GM19395 (cell line): Measurements from ENCODE around the gene GPR6.

Experiments
- ATAC-seq: cut with Tn5 transposase; IDR thresholded peaks from one replicate; pipeline ENCODE4 v1.9.1; 2021; ENCODE audit warnings: mild to moderate bottlenecking, moderate library complexity; ENCODE audit not compliant: unreplicated experiment

Gene GPR6

GRCh38 chr6:109998159-109998785, 20.2 kb downstream of the GPR6 start:
- no peak for ATAC-seq

GRCh38 chr6:109999740-110000139, 21.6 kb downstream of the GPR6 start:
- no peak for ATAC-seq

GRCh38 chr6:110002676-110003075, 24.6 kb downstream of the GPR6 start:
- ATAC-seq, result no peak

- no peak for ATAC-seq
Observed at GRCh38 chr6:110013386-110013785, 35.3 kb downstream of the GPR6 start.

GRCh38 chr6:110015206-110015605, 37.1 kb downstream of the GPR6 start:
- ATAC-seq, result no peak

GRCh38 chr6:110017306-110017705, 39.2 kb downstream of the GPR6 start:
- no peak for ATAC-seq

GRCh38 chr6:110017946-110018345, 39.8 kb downstream of the GPR6 start:
- ATAC-seq, result no peak

- no peak for ATAC-seq
Observed at GRCh38 chr6:110018486-110018885, 40.4 kb downstream of the GPR6 start.

GRCh38 chr6:110020888-110021287, 42.8 kb downstream of the GPR6 start:
- no peak for ATAC-seq

- no peak for ATAC-seq
Observed at GRCh38 chr6:110029144-110029543, 51.0 kb downstream of the GPR6 start.
